Heart right ventricle (tissue), 16 donors: ENCODE results near the gene WWOX. TPM values are rescaled to one million over a fixed set of nuclear protein-coding genes. Genes with fewer than 3 reads are reported as not detected.

Experiments used
- ATAC-seq, 8 donors: fragments of 200-7000 bp; cut with Tn5 transposase; one replicate each; pipeline ENCODE4 v1.9.1; 2020; ENCODE audit warnings: mild to moderate bottlenecking in 8 of 8, moderate library complexity in 8 of 8, moderate number of reproducible peaks in 1 of 8
- DNase-seq, 2 donors: peaks; one replicate each; pipeline ENCODE4 v3.0.0-alpha.2; 2020
- H3K27ac ChIP-seq, 10 donors: fragments of 200-600 bp; sonication (generic) in 2 of 10; one replicate each; pipeline versions ENCODE4 v1.5.0 to v1.8.0; 2020 to 2022; ENCODE audit warnings: mild to moderate bottlenecking in 3 of 10
- H3K27me3 ChIP-seq, 7 donors: fragments of 200-600 bp; one replicate each; pipeline ENCODE4 v1.8.0; 2021 to 2022; ENCODE audit warnings: mild to moderate bottlenecking in 2 of 7
- H3K36me3 ChIP-seq, 9 donors: fragments of 200-600 bp; sonication (generic) in 1 of 9; one replicate each; pipeline versions ENCODE4 v1.5.0 to v1.8.0; 2020 to 2022; ENCODE audit warnings: mild to moderate bottlenecking in 2 of 9
- H3K4me1 ChIP-seq, 9 donors: fragments of 200-600 bp; sonication (generic) in 1 of 9; one replicate each; pipeline versions ENCODE4 v1.5.0 to v1.8.0; 2020 to 2022; ENCODE audit warnings: mild to moderate bottlenecking in 4 of 9
- H3K4me3 ChIP-seq, 10 donors: fragments of 200-600 bp; sonication (generic) in 2 of 10; one replicate each; pipeline versions ENCODE4 v1.5.0 to v1.8.0; 2020 to 2022; ENCODE audit warnings: mild to moderate bottlenecking in 7 of 10, moderate library complexity in 2 of 10
- H3K9me3 ChIP-seq, 11 donors: fragments of 200-600 bp in 10 of 11; sonication (generic) in 2 of 11; one replicate each; pipeline versions ENCODE4 v1.5.0 to v1.8.0; 2013 to 2022; ENCODE audit warnings: mild to moderate bottlenecking in 2 of 11, control low read depth in 1 of 11, moderate library complexity in 1 of 11
- CTCF ChIP-seq, 9 donors: fragments of 200-600 bp; sonication (generic) in 2 of 9; IDR thresholded peaks; one replicate each; pipeline versions ENCODE4 v1.5.0 to v1.8.0; 2021 to 2022; ENCODE audit warnings: antibody characterized with exemption in 9 of 9, mild to moderate bottlenecking in 5 of 9, moderate library complexity in 1 of 9
- WGBS, 2 donors: extraction: QIAGEN DNeasy Blood & Tissue Kit; methylation state at CpG; one replicate each; pipeline ENCODE4 v1.1.7; 2013; ENCODE audit warnings: inconsistent platforms in 1 of 2; 5-methylcytosine and 5-hydroxymethylcytosine counted together
- intact Hi-C, 10 donors: fragments of 100-400 bp; cut with DNase I; formaldehyde crosslinking; loops; one replicate each; pipeline versions ENCODE4 v1.11.1 to v1.14.2; 2022
- polyA plus RNA-seq, 2 donors: library from polyadenylated mRNA; stranded (reverse); fragments of 200-250 nt; gene quantifications; one replicate each; pipeline ENCODE4 v1.2.3, GENCODE V29; 2013
- total RNA-seq, 10 donors: library from RNA; stranded (reverse); fragmentation: NEBNext Ultra II Directional in 3 of 10; extraction: Animal tissue kit (Norgen Biotek cat#: 25700) in 3 of 10; gene quantifications; one replicate each; pipeline versions ENCODE4 v1.2.1 to v1.2.4, GENCODE V29; 2021 to 2023
- donor health status: Arrhythmogenic right ventricular cardiomyopathy.
- donor health status: ischemic (EF 13 %, LVEDD 7.1; RV severe dilation, severe dysfunction).
- donor health status: healthy with polysubstance abuse.
- donor health status: DM: no; HTN: yes; CAD: no.
- donor health status: DM: no; HTN: no; CAD: no.
- donor health status: ischemic (EF 25% LVEDD 6.9; RV normal size, moderate dysfunction).
- donor health status: ischemic (EF 25% LVEDD 5.7; RV mildly dilated, moderate dysfunction).
- donor health status: healthy.
- donor health status: DM: yes; HTN: yes; CAD: no.
- donor health status: Ischemic cardiomyopathy.
- donor health status: ischemic (EF 35%, LVEDD 5.7; RV mildly dilated, moderate dysfunction).
- donor health status: nonischemic (EF 11% LVEDD 7.7; RV severe dilation, severe dysfunction).
- donor health status: DM: yes; HTN: yes; CAD: no.
- donor health status: PGD.
- donor health status: ischemic (EF 29% LVEDD 5.4; RV normal size, mild dysfunction).
- donor health status: nonischemic (EF 23%, LVEDD 6.1; RV moderate dilation, normal function).

Gene WWOX
- total and polyA plus RNA-seq, 12 donors, result 4.9 to 15.0 (median 9.9) TPM

GRCh38 chr16:78842950-78843349 lies 743.5 kb downstream of the WWOX start:
- WGBS, 2 donors, result 30 to 49% methylated on average over 4 of the region's 4 CpGs
- intact Hi-C loops, result no loop called here

GRCh38 chr16:78843978-78844377 lies 744.5 kb downstream of the WWOX start:
- 87 to 89% methylated on average over 5 of the region's 5 CpGs for WGBS, 2 donors
- no peaks in the 10 kb centered on the region for H3K9me3 ChIP-seq
- no peaks in the 10 kb centered on the region for H3K36me3 ChIP-seq
- TF ChIP-seq CTCF (IDR thresholded peaks at IDR 0.05), result no peak
- DNase-seq, result no peak
- ATAC-seq, result peak in 5 of 8 donors; percentile 23 to 70 (median 55)
- H3K4me1 ChIP-seq, result peaks cover 0 to 27% (median 20%) of the 10 kb centered on the region in 9 donors
- H3K27me3 ChIP-seq, result no peaks in the 10 kb centered on the region
- no peak overlapping the region for H3K4me3 ChIP-seq
- peak overlapping the region in 3 of 10 donors; percentile 3 to 33 (median 16) for H3K27ac ChIP-seq
- intact Hi-C loops, result no loop called here

More at GRCh38 chr16:78842950-78843349, 743.5 kb downstream of the WWOX start:
- Histone ChIP-seq H3K4me3 (no peak overlapping the region), H3K9me3 (no peaks in the 10 kb centered on the region), H3K4me1 (peaks cover 0 to 27% (median 20%) of the 10 kb centered on the region in 9 donors), H3K27me3 (no peaks in the 10 kb centered on the region), H3K27ac (peak overlapping the region in 4 of 10 donors; percentile 18 to 60 (median 33)), H3K36me3 (no peaks in the 10 kb centered on the region)
- no peak for TF ChIP-seq CTCF (IDR thresholded peaks at IDR 0.05)
- ATAC-seq (peak in 5 of 8 donors; percentile 33 to 61 (median 41)), DNase-seq (no peak)

GRCh38 chr16:78844682-78845081 lies 745.2 kb downstream of the WWOX start:
- Histone ChIP-seq H3K4me3 (no peak overlapping the region), H3K27ac (peak overlapping the region in 1 of 10 donors; percentile 16), H3K27me3 (no peaks in the 10 kb centered on the region), H3K4me1 (peaks cover 0 to 27% (median 20%) of the 10 kb centered on the region in 9 donors), H3K9me3 (no peaks in the 10 kb centered on the region), H3K36me3 (no peaks in the 10 kb centered on the region)
- intact Hi-C loops, result no loop called here
- 43 to 53% methylated on average over 7 of the region's 7 CpGs for WGBS, 2 donors
- ATAC-seq (peak in 7 of 8 donors; percentile 67 to 93 (median 87)), DNase-seq (peak; percentile 14 to 37)
- TF ChIP-seq CTCF (IDR thresholded peaks at IDR 0.05), result no peak

- no peak overlapping the region for H3K4me3 ChIP-seq
- H3K27ac ChIP-seq, result no peak overlapping the region
- H3K36me3 ChIP-seq, result no peaks in the 10 kb centered on the region
- intact Hi-C loops, result no loop called here
- WGBS, 2 donors, result 58 to 66% methylated on average over 3 of the region's 3 CpGs
- no peak for TF ChIP-seq CTCF (IDR thresholded peaks at IDR 0.05)
- DNase-seq, result no peak
- no peaks in the 10 kb centered on the region for H3K4me1 ChIP-seq
- H3K9me3 ChIP-seq, result peaks cover 0 to 2% (median 0%) of the 10 kb centered on the region in 11 donors
- H3K27me3 ChIP-seq, result no peaks in the 10 kb centered on the region
- ATAC-seq, result no peak
Measured at GRCh38 chr16:78851266-78851665, 751.8 kb downstream of the WWOX start.
